ENCODE results near the gene MAPT.

DNA sequence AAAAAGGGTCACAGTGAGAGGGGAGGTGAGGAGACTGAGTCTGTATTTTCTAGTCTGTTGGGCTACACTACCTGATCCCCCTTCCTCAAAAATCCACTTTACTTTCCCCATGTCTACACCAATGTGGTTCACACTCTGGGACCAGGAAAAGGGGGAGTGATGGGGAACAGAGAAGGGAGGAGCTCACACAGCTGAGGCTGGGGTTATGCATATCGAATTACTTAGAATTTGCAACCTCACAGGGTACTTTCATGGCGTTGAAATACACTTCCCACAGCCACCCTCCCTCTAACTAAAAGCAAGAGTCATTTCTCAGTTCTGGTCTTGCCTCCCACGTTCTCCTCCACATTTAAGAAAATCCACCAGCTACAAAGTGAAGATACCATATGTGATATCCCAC, 14.1 kb downstream of the MAPT start:
- TF ChIP-seq, protein P1, sequence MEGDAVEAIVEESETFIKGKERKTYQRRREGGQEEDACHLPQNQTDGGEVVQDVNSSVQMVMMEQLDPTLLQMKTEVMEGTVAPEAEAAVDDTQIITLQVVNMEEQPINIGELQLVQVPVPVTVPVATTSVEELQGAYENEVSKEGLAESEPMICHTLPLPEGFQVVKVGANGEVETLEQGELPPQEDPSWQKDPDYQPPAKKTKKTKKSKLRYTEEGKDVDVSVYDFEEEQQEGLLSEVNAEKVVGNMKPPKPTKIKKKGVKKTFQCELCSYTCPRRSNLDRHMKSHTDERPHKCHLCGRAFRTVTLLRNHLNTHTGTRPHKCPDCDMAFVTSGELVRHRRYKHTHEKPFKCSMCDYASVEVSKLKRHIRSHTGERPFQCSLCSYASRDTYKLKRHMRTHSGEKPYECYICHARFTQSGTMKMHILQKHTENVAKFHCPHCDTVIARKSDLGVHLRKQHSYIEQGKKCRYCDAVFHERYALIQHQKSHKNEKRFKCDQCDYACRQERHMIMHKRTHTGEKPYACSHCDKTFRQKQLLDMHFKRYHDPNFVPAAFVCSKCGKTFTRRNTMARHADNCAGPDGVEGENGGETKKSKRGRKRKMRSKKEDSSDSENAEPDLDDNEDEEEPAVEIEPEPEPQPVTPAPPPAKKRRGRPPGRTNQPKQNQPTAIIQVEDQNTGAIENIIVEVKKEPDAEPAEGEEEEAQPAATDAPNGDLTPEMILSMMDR (IDR thresholded peaks at IDR 0.05), result no peak
- no peak for TF ChIP-seq POLR2A (IDR thresholded peaks at IDR 0.05)
